ENCODE measurements around the gene PTGDS. TPM values are rescaled to one million over a fixed set of nuclear protein-coding genes. Genes with fewer than 3 reads are reported as not detected.

PTGDS gene
- total and polyA plus RNA-seq, 9 of the 15 experiments (the other 6 are each of a cell fraction or from before 2014, with no cell fraction given): 0.46 to 7.1 (median 2.0) TPM

GRCh38 chr9:136965771-136966484, 11.4 kb upstream of the PTGDS start (continued):
- TF ChIP-seq MGA (IDR thresholded peaks at IDR 0.05) (0 out of 2 replicates have a peak, but pooled peaks have one; percentile 9), FOXM1 (IDR thresholded peaks at IDR 0.05; ENCODE audit: low read depth) (no peak), FOXM1 (CRISPR knock-in tag; IDR thresholded peaks at IDR 0.05; ENCODE audit: low read depth) (no peak), CXXC5 (CRISPR knock-in tag; IDR thresholded peaks at IDR 0.05) (0 out of 2 replicates have a peak, but pooled peaks have one; percentile 16), L3MBTL2 (IDR thresholded peaks at IDR 0.05) (peak; percentile 71), SRSF1 (IDR thresholded peaks at IDR 0.05; ENCODE audit: low read depth, low read length) (no peak), PRPF4 (IDR thresholded peaks at IDR 0.05; ENCODE audit: insufficient read depth, low read depth, low read length, poor library complexity, severe bottlenecking) (no peak), ZNF57 (CRISPR knock-in tag; IDR thresholded peaks at IDR 0.05) (no peak), CREB3L1 (IDR thresholded peaks at IDR 0.05; ENCODE audit: borderline replicate concordance, low read depth) (no peak), PKNOX1 (IDR thresholded peaks at IDR 0.05) (peak; percentile 55), ZNF551 (CRISPR knock-in tag; IDR thresholded peaks at IDR 0.05) (no peak)
